ENCODE data around the gene ANKMY1. TPM values are rescaled to one million over a fixed set of nuclear protein-coding genes. Genes with fewer than 3 reads are reported as not detected.

ANKMY1 gene
- total RNA-seq, 1 experiment from 2014 or later = 85.7 TPM

- 0 out of 2 replicates have a peak, but pooled peaks cover 4% of the 10 kb centered on the region for H3K36me3 ChIP-seq (ENCODE audit: low read depth)
- H2AFZ ChIP-seq = no peak overlapping the region
- H3K27ac ChIP-seq = no peak overlapping the region
- H3K4me3 ChIP-seq = no peak overlapping the region
- intact Hi-C loops (cut with micrococcal nuclease; ENCODE audit: unreplicated experiment) = no loop called here
- ChIA-PET POLR2A (ENCODE audit: unreplicated experiment) (interaction anchor here (0.6 kb wide), 1 partner anchor 223 kb away, joined by 3 read pairs; no protein-coding TSS in a partner anchor), CTCF (no interaction called here)
- no peaks in the 10 kb centered on the region for H3K4me1 ChIP-seq (replicated peaks; ENCODE audit: insufficient read depth)
- H3K9me3 ChIP-seq (ENCODE audit: insufficient read depth, low read depth) = no peaks in the 10 kb centered on the region
- peaks cover 21% of the 10 kb centered on the region for H4K20me1 ChIP-seq (ENCODE audit: insufficient read depth)
- H3K27me3 ChIP-seq (ENCODE audit: insufficient read depth, low read depth) = no peaks in the 10 kb centered on the region
- no peak overlapping the region for H3K4me2 ChIP-seq
- no peaks in the 10 kb centered on the region for H3F3A ChIP-seq (ENCODE audit: insufficient read depth, low read depth)
- H3K79me2 ChIP-seq (ENCODE audit: low read depth) = peaks cover 12% of the 10 kb centered on the region
- DNase-seq = no peak
- TF ChIP-seq EZH2 (IDR thresholded peaks at IDR 0.05; ENCODE audit: low read depth) = no peak
- TF ChIP-seq, protein P1, sequence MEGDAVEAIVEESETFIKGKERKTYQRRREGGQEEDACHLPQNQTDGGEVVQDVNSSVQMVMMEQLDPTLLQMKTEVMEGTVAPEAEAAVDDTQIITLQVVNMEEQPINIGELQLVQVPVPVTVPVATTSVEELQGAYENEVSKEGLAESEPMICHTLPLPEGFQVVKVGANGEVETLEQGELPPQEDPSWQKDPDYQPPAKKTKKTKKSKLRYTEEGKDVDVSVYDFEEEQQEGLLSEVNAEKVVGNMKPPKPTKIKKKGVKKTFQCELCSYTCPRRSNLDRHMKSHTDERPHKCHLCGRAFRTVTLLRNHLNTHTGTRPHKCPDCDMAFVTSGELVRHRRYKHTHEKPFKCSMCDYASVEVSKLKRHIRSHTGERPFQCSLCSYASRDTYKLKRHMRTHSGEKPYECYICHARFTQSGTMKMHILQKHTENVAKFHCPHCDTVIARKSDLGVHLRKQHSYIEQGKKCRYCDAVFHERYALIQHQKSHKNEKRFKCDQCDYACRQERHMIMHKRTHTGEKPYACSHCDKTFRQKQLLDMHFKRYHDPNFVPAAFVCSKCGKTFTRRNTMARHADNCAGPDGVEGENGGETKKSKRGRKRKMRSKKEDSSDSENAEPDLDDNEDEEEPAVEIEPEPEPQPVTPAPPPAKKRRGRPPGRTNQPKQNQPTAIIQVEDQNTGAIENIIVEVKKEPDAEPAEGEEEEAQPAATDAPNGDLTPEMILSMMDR (conservative IDR thresholded peaks at IDR 0.05) = no peak
- H3K9me2 ChIP-seq (ENCODE audit: insufficient read depth) = no peaks in the 10 kb centered on the region
- no TSS peak for BruUV-seq (replicated peaks)
These were observed 36.1 kb upstream of the ANKMY1 start for GRCh38 chr2:240593703-240594451.

GRCh38 chr2:240593026-240593702 lies 35.4 kb upstream of the ANKMY1 start:
- Histone ChIP-seq H3K27ac (no peak overlapping the region), H3K4me2 (no peak overlapping the region), H3K79me2 (ENCODE audit: low read depth) (peaks cover 20% of the 10 kb centered on the region), H4K20me1 (ENCODE audit: insufficient read depth) (peaks cover 26% of the 10 kb centered on the region), H2AFZ (no peak overlapping the region), H3K4me1 (replicated peaks; ENCODE audit: insufficient read depth) (peaks cover 5% of the 10 kb centered on the region), H3K36me3 (ENCODE audit: low read depth) (0 out of 2 replicates have a peak, but pooled peaks cover 3% of the 10 kb centered on the region), H3K4me3 (no peak overlapping the region), H3K27me3 (ENCODE audit: insufficient read depth, low read depth) (no peaks in the 10 kb centered on the region), H3F3A (ENCODE audit: insufficient read depth, low read depth) (no peaks in the 10 kb centered on the region), H3K9me2 (ENCODE audit: insufficient read depth) (no peaks in the 10 kb centered on the region), H3K9me3 (ENCODE audit: insufficient read depth, low read depth) (no peaks in the 10 kb centered on the region)
- intact Hi-C loops (cut with micrococcal nuclease; ENCODE audit: unreplicated experiment) = no loop called here
- BruUV-seq (replicated peaks) = no TSS peak
- POLR2A ChIA-PET (ENCODE audit: unreplicated experiment) = interaction anchor here (0.6 kb wide), 1 partner anchor 224 kb away, joined by 3 read pairs; no protein-coding TSS in a partner anchor
- TF ChIP-seq EZH2 (IDR thresholded peaks at IDR 0.05; ENCODE audit: low read depth) = no peak
- TF ChIP-seq, protein P1 (conservative IDR thresholded peaks at IDR 0.05) = no peak
- no peak for DNase-seq
- CTCF ChIA-PET = no interaction called here

DNA sequence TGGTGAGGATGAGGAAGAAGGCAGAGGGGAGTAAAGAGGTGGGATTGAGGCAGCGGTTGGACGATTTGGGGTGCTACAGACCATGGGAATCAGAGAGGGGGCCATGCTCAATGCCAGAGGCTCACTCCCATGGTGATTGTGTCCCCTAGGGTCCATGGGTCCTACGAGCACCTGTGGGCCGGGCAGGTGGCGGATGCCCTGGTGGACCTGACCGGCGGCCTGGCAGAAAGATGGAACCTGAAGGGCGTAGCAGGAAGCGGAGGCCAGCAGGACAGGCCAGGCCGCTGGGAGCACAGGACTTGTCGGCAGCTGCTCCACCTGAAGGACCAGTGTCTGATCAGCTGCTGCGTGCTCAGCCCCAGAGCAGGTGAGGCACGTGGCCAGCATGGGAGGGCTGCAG lies 34.0 kb upstream of the ANKMY1 start:
- Histone ChIP-seq H3K36me3 (ENCODE audit: low read depth) (no peaks in the 10 kb centered on the region), H3K9me2 (ENCODE audit: insufficient read depth) (no peaks in the 10 kb centered on the region), H3K27ac (no peak overlapping the region), H4K20me1 (ENCODE audit: insufficient read depth) (peaks cover 34% of the 10 kb centered on the region), H3K4me2 (no peak overlapping the region), H3K79me2 (ENCODE audit: low read depth) (peaks cover 33% of the 10 kb centered on the region), H3K4me1 (replicated peaks; ENCODE audit: insufficient read depth) (peaks cover 14% of the 10 kb centered on the region), H3K9me3 (ENCODE audit: insufficient read depth, low read depth) (no peaks in the 10 kb centered on the region), H3F3A (ENCODE audit: insufficient read depth, low read depth) (peaks cover 8% of the 10 kb centered on the region; the same call in 1 of the 2 replicates), H3K27me3 (ENCODE audit: insufficient read depth, low read depth) (no peaks in the 10 kb centered on the region), H3K4me3 (no peak overlapping the region), H2AFZ (no peak overlapping the region)
- no peak for DNase-seq
- ChIA-PET CTCF (no interaction called here), POLR2A (ENCODE audit: unreplicated experiment) (no interaction called here)
- TF ChIP-seq, protein P1 (conservative IDR thresholded peaks at IDR 0.05) = no peak
- TF ChIP-seq EZH2 (IDR thresholded peaks at IDR 0.05; ENCODE audit: low read depth) = no peak
- BruUV-seq (replicated peaks) = no TSS peak
- intact Hi-C loops (cut with micrococcal nuclease; ENCODE audit: unreplicated experiment) = no loop called here
